Fibroblast of mammary gland (primary cell): Measurements from ENCODE around the gene TENM4.

Source experiments
- DNase-seq: peaks from one replicate; pipeline ENCODE4 v3.0.0-alpha.2; 2010; ENCODE audit warnings: low read depth
- H3K4me3 ChIP-seq: 2 replicates; pipeline ENCODE4 v1.5.1; 2011; ENCODE audit warnings: low read depth, mild to moderate bottlenecking, low read length, moderate library complexity; ENCODE audit not compliant: control insufficient read depth
- CTCF ChIP-seq: conservative IDR thresholded peaks from 2 replicates; pipeline ENCODE4 v1.5.1; 2011; ENCODE audit warnings: low read depth, low read length, inconsistent platforms; ENCODE audit not compliant: control insufficient read depth, insufficient read depth

Gene TENM4

GRCh38 chr11:78753297-78753696 is 687.5 kb downstream of the TENM4 start:
- no peak for TF ChIP-seq CTCF
- DNase-seq: no peak
- no peak overlapping the region for H3K4me3 ChIP-seq

- no peak overlapping the region for H3K4me3 ChIP-seq
- TF ChIP-seq CTCF: no peak
- no peak for DNase-seq
These were observed 688.3 kb downstream of the TENM4 start for GRCh38 chr11:78752494-78752893.

- no peak overlapping the region for H3K4me3 ChIP-seq
- no peak for DNase-seq
- TF ChIP-seq CTCF: no peak
These were observed 691.7 kb downstream of the TENM4 start for GRCh38 chr11:78748918-78749690.

GRCh38 chr11:78744949-78745348 is 695.9 kb downstream of the TENM4 start:
- H3K4me3 ChIP-seq: no peak overlapping the region
- TF ChIP-seq CTCF: no peak
- DNase-seq: no peak

- H3K4me3 ChIP-seq: no peak overlapping the region
- no peak for TF ChIP-seq CTCF
- DNase-seq: no peak
These were observed 696.6 kb downstream of the TENM4 start for GRCh38 chr11:78744202-78744601.

GRCh38 chr11:78742430-78742829 is 698.4 kb downstream of the TENM4 start:
- no peak for TF ChIP-seq CTCF
- DNase-seq: peak; percentile 45

More at GRCh38 chr11:78742430-78742829, 698.4 kb downstream of the TENM4 start:
- no peak overlapping the region for H3K4me3 ChIP-seq
